ENCODE results near the gene TOMM20. TPM values are rescaled to one million over a fixed set of nuclear protein-coding genes. Genes with fewer than 3 reads are reported as not detected.

The TOMM20 gene
- total RNA-seq, 1 experiment from 2014 or later, result 184 TPM

- DNase-seq (ENCODE audit: low spot score) (peak; percentile 87), ATAC-seq (peak; percentile 64)
- Mint-ChIP-seq H3K4me3 (peak overlapping the region; percentile 67), H3K36me3 (no peaks in the 10 kb centered on the region), H3K4me1 (peaks cover 36% of the 10 kb centered on the region), H3K9me3 (no peaks in the 10 kb centered on the region), H3K27ac (peak overlapping the region; percentile 14; the same call in 1 of the 2 replicates), H3K27me3 (ENCODE audit: low read depth) (no peaks in the 10 kb centered on the region; the same call in 1 of the 2 replicates)
- CTCF ChIA-PET, result interaction anchor here (0.6 to 1.8 kb wide), 57 partner anchors 10 to 969 kb away, joined by 3 to 37 read pairs (median 4); partner anchors contain the start of genes B3GALNT2, COA6 and IRF2BP2
- TF ChIP-seq TP53 (CRISPR knock-in tag; IDR thresholded peaks at IDR 0.05) (no peak), ZNF121 (CRISPR knock-in tag; IDR thresholded peaks at IDR 0.05) (peak; percentile 86; the same call in 1 of the 2 replicates), SP1 (CRISPR knock-in tag; conservative IDR thresholded peaks at IDR 0.05) (peak; percentile 43; the same call in 1 of the 2 replicates), GTF2I (CRISPR knock-in tag; conservative IDR thresholded peaks at IDR 0.05) (0 out of 2 replicates have a peak, but pooled peaks have one; percentile 3), ZNF232 (CRISPR knock-in tag; IDR thresholded peaks at IDR 0.05) (no peak), ZNF317 (CRISPR knock-in tag; IDR thresholded peaks at IDR 0.05; ENCODE audit: borderline replicate concordance, low read depth) (no peak), STAT6 (CRISPR knock-in tag; conservative IDR thresholded peaks at IDR 0.05; ENCODE audit: low read depth) (no peak), FOXJ3 (CRISPR knock-in tag; IDR thresholded peaks at IDR 0.05; ENCODE audit: borderline replicate concordance) (no peak), CTCF (IDR thresholded peaks at IDR 0.05) (peak; percentile 91), ARID4B (CRISPR knock-in tag; IDR thresholded peaks at IDR 0.05; ENCODE audit: borderline replicate concordance) (no peak), NFE2L1 (CRISPR knock-in tag; IDR thresholded peaks at IDR 0.05) (no peak), IRF1 (CRISPR knock-in tag; IDR thresholded peaks at IDR 0.05) (no peak), HMGA2 (CRISPR knock-in tag; IDR thresholded peaks at IDR 0.05) (no peak)
- POLR2A ChIA-PET, result interaction anchor here (0.5 kb wide), 1 partner anchor 10 kb away, joined by 3 read pairs; no protein-coding TSS in a partner anchor
These were observed 34.7 kb downstream of the TOMM20 start for GRCh38 chr1:235093696-235094592.
